CD4-positive, alpha-beta T cell treated with Interleukin-10 for 1 hour (primary cell): ENCODE data around the gene LRP1-AS.

ENCODE experiments used
- DNase-seq: peaks from one replicate; pipeline ENCODE4 v3.0.0-alpha.2; 2020

LRP1-AS gene

DNA sequence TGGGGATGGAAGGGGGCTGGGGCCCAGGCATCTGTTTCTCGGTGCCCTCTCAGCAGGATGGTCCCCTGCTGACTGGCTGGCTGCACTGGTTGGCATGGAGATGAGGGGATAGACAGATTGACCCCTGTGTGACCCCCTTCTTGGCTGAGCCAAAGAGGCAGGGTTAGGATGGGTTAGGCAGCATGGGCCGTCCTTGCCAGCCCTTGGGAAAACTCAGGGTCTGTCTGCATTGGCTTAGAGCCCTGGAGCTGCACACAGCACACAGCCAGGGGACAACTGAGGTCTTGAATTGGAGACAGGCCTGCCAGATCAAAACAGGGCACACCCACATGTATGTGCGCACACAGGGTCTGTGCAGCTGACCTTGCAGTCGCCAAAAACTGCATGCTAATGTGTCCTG, 11.2 kb upstream of the LRP1-AS start:
- no peak for DNase-seq

DNA sequence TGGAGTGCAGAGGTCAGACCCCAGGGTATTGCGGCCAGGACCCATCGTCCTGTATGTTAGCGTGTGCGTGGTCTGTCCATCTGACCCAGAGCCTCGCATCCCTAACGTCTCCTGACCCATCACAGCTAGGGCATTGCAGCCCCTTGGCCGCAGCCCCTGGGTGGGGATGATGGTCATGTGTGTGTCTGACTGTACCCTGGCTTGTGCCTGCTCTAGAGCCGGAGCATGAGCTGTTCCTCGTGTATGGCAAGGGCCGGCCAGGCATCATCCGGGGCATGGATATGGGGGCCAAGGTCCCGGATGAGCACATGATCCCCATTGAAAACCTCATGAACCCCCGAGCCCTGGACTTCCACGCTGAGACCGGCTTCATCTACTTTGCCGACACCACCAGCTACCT, 10.8 kb upstream of the LRP1-AS start:
- no peak for DNase-seq

DNA sequence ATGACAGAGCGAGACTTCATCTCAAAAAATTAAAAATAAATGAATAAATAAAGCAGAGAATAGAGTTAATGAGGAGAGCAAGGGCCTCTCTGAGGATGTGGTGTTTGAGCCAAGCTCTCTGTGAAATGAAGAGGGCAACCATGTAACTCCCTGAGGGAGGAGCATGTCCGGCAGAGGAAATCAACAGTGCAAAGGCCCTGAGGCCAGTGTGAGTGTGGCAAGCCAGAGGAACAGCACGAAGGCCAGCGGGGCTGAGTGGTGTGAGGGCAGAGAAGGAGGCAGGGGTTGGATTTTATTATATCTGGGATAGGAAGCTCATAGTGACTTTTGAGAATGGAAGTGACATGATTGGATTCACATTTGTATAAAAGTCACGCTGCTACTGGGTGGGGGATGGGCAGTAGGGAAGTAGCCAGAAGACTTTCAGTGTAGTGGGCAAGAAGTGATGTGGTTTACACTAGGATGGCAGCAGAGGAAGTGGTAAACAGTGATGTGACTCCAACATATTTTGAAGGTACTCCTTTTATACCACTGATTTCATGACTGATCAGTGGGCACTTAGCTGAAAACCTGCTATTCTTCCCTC, 10.3 kb upstream of the LRP1-AS start:
- peak; percentile 5 for DNase-seq

DNA sequence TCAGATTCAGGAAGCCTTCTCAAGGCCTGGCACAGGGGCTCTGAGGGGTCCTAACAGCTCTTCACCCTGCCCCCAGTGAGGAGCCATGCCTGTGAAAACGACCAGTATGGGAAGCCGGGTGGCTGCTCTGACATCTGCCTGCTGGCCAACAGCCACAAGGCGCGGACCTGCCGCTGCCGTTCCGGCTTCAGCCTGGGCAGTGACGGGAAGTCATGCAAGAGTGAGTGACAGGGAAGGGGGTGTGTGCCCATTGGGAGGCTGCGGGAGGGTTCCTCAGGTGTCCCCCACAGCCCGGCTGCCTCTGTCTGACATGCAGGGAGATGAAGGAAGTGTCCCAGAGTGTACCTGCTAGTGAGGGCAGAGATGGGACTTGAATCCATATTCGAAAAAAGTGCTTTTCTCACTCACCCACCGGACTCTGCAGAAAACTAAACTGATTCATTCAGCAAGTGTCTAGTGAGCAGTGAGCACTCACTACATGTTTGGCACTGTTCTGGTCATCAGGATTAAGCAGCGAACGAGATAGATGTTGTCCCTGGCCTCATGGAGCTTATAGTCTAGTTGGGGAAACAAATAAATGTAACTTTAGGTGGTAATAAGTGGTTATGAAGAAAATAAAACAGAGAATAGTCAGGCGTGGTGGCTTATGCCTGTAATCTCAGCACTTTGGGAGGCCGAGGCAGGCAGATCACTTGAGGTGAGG, 9.4 kb upstream of the LRP1-AS start:
- no peak for DNase-seq

DNA sequence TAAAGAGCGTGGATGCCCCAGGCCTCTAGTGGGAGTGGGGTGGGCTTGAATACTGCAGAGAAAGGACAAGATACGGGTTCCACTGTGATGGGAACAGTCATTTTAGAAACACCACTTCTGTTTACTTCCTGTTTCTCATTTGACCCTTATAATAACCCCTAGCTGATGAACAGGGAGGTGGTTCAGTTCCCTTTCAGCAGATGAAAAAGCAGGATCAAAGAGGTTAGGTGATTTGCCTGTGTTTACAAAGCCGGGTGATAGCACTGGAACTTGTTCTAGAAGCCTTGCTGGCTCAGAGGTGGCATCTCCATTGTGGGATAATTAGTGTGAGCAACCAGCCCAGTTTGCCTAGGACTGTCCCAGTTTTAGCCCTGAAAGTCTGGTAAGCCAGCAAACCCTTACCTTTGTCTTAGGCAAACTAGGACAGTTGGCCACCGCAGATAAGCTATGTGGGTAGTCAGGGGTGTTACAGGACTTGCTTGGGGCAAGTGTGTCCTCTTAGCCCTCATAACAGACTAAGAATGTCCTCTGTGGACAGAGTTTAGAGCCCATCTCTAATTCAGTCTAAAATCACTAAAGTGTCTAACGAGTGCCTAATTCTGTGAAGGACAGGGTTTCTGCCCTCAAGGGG, 7.5 kb upstream of the LRP1-AS start:
- DNase-seq = no peak

DNA sequence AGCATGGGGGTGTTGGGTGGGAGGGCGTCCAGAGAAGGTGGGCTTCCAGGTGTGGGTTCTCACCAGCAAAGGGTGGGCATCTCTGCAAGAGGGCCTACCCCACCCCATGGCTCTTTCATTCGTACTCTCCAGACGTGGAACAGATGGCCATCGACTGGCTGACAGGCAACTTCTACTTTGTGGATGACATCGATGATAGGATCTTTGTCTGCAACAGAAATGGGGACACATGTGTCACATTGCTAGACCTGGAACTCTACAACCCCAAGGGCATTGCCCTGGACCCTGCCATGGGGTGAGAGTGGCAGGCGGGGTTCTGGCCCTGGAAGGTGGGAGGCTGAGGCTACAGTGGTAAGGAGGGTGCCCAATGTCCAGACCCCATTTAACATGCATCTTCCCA, 6.7 kb upstream of the LRP1-AS start:
- no peak for DNase-seq

DNA sequence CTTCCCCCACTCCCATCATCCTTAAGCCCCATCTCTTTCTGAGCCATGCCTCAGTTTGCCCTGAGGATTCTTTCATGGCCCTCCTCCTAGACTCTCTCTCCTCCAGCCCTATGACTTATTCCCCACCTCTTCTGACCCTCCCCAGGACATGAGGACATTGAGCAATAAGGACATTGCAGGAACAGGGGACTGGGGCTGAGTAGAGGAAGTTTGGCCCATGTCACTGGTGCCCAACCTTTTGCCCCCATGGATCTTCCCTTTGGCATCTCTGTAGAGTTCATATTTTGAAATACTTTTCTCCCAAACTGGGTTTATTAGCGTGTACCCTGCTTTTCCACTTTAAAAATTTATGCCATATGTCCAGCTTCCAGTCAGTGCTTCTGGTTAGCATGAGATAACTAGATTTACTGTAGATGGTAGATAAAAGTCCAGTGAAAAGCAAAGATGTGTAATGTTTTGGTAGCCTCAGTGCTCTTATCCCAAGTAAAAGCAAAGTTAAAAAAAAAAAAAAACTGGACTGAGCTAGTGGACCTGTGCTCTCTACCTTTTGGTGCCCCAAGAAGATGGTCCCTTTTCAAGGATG, 6.1 kb upstream of the LRP1-AS start:
- no peak for DNase-seq

DNA sequence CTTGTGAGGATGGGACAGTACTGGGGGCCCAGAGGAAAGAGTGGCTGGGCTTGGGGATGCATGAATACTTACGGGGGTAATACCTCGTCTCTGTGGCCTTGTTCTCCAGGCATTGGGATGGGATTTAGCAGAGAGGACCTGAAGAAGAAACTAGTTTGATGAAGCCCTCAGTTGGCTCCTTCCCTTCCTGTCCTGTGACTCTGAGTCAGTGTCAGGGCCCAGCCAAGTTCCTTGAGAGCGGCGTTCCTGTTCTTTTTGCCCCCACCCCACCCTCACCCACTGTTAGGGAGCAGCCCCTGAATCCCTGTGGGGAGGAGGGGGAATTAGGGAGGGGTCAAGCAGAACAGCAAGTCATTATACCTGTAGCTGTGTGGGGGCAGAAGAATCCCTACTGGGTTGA, 5.2 kb upstream of the LRP1-AS start:
- no peak for DNase-seq

DNA sequence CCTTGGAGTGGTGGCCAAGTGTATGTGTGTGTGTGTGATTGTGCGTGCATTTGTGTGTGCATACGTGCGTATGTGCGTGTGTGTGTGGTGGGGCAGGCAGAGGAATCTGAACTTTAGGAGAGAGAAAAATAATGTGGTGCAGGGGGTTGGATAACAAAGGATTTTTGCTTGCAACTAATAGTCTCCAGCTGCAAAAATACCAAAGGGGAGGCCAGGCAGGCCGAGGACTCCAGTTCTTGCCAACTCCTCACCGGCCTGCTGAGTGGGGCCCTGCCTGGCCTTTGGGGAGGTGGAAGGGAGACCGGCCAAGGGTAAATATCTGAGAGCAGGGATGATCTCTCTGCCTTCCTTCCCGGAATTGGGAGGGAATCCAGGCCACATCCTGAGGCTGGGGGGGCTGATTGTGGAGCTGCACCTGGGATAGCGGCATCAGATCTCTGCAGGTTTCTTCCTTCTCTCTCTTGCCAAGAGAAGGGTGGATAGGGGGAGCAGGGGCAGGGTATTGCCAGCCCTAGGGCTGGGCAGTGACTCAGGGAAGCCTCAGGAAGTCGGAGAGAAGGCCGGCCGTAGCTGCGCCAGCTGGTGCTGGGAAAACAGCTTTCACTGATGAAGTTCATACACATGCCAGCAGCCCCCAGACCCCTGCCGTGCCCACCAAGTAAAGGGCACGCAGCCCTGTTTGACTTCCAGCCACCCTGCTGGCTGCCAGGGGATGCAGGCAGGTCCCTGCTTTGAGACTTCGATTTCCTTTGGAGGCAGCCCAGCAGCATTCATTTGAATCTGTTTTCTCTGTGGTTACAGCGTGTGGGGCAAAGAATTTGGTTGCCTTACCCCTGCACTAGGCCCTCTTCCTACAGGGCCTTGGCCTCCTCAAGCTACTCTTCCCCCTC, 4.6 kb upstream of the LRP1-AS start:
- DNase-seq = no peak

DNA sequence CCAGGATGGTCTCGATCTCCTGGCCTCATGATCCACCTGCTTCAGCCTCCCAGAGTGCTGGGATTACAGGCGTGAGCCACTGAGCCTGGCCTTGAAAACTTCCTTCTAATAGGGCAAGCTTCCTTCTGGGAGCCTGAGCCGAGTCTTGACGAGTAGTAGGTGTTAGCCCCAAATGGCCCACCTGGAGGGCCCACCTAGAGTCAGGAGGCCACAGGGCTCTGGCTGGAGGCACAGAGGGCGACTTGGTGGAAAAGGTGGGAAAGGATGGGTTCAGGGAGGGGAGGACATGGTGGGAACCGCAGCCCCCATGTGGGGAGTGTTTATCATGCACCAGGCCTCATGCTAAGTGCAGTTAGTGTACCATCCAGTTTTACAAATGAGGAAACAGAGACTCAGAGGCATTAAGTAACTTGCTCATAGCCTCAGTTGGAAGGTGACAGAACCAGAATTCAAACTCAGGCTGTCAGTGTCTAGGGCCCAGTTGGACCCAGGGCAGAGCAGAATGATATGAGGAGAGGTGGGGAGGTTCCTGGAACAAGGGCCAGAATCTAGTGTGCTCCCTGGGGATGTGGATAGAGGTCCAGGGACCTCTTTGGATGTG, 3.1 kb upstream of the LRP1-AS start:
- no peak for DNase-seq

DNA sequence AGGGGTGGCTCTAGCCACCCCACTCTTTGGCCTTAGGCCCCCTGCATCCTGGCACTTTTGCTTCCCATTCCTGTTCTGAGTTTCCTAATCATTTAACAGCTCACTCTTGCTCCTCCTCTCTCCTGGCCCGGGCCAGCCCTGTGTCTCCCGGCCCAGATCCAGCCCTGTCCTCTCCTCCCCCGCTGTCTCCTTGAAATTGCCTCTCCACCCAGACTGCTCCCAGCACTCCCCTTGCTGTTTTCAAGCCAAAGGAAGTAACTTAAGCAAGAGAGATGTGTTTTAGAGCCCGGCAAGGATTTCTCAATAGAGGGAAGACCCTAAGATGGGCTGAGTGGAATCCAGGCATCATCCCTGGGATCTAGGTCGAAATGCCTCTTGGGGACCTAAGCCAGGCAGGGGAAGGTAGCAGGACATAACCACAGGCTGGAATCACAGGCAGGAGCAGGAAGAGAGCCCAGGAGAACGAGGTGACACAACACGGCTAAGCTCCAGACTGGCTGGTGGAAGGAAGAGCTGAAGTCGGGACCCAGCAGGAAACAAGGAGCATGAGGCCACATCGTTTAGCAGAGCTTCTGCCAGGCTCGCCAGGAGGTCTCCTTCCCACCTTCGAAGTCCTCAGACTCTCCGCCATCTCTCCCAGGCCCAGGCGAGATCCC, 2.0 kb upstream of the LRP1-AS start:
- no peak for DNase-seq

DNA sequence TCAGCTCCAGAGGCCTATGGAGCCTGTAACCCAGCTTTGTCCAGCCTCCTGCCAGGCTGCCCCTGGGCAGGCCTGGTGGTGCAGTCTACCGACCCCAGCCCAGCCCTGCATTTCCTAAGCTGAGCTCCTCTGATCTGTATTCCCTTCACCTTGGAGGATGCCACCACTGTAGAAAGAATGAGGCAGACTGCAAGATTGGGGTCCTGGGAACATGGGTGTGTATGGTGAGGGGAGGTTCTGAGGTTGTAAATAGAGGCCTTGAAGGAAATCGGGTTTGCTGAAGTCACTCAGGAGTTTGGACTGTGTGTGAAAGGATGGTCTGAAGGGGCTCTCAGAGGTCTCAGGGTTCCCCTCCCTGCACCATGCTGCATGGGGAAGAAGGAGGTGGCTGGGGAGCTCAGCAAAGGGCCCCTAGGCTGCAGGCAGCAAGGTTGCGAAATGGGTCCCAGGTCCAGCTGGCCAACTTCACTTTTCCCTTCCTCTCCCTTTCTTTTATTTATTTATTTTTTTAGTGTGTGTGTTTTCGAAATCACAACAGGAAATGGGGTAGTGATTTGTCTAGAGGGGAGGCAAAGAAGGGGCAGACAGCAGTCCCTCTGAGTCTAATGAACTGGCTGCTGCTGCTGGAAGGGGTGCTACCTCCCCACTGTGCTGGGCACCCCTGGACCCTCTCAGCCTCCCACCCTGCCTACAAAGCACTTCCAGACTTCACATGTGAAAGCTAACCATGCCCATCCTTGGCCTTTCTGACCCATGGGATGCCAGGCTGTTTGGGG, 1.2 kb upstream of the LRP1-AS start:
- no peak for DNase-seq

DNA sequence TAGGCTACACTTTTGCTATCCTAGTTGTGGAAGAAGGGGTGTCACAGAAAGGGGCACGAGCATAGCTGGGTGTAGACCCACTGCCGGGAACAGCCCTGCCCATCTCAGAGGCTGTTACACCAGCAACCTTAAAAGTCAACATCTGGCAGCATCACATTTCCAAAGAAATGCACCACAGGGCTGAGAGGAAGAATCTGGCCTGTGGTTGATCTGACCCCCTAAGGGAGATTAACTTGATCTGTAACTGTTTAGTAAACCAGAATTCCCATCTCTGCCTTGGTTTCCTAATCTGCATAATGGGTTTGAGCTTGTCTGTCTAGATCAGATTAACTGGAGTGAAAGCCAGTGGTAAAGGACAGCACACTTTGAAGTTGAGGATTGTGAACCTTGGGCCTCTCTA, 1.3 kb downstream of the LRP1-AS start:
- DNase-seq = no peak

DNA sequence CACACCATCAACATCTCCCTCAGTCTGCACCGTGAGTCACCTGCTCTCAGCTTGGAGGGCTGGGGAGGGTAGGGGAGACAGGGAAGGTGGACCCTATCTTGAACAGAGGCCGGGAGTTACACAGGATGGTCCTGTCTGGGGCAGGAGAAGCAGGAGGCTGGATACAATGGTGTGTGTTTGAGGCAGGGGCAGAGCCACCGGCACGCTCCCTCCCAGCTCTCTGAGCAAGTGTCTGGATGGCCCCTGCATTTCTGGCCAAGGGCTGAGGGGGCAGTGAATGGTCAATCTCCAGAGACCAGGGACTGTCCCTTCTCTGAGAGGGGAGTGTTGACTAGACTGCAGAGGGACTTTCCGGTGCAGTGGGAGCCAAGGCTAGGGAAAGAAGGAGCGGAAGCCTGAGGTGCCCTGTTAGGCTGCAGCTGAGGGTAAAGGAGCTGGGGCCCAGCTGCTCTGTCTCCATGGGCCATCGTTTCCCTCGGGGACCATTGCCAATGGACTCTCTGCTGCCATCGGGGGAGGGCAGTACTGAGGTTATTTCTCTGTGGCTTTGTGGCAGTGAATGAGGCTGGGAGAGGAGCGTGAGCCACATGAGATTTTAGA, 1.9 kb downstream of the LRP1-AS start:
- no peak for DNase-seq

DNA sequence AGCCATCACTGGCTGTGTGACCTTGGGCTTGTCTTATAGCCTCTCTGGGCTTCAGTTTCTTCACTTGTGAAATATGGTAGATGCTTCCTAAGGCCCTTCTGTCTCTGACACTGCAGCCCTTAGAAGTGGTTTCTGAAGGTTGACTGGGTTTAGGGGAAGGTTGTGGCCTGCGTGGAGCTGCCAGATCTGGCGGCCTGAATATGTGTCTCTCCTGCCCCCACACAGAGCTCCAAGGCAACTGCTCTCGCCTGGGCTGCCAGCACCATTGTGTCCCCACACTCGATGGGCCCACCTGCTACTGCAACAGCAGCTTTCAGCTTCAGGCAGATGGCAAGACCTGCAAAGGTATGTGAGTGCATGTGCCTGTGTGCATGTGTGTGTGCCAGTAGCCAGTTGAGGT, 4.0 kb downstream of the LRP1-AS start:
- no peak for DNase-seq

DNA sequence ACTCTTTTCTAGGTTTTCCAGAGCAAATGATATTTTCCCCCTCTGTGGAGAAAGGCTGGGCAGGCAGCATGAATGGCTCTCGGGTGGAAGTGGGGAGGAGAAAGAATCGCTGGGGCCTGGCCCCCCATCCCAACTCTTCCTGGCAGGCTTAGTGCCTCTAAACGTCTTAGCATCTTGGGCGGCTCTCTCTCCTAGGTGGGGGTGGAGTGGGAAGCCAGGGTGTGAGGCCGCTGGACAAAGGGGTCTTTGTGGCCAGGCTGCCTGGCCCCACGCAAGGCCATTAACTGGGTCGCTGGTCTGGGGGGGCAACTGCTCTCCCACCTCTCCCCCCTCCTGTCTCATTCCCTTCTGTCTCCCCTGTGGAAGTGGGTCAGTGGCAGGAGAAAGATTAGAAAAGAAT, 4.7 kb downstream of the LRP1-AS start:
- no peak for DNase-seq

DNA sequence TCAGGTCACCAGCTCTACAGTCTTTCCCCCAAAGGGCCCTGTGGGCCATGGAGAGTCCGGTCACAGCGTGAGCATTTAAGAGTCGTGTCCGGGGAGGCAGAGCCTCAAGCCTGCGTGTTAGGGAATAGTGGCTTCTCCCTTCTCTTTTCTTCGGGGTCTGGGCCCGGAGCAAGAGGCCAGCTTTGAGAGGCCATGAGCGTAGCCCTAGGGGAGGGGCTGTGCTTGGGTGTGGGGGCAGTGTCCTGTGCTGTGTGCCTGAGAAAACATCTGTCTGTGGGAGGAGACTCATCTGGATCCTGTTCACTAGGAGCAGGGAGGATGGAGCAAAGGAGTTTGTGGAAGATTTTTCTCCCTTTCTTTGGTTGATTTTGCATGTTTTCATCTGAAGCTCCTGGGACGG, 5.3 kb downstream of the LRP1-AS start:
- no peak for DNase-seq

DNA sequence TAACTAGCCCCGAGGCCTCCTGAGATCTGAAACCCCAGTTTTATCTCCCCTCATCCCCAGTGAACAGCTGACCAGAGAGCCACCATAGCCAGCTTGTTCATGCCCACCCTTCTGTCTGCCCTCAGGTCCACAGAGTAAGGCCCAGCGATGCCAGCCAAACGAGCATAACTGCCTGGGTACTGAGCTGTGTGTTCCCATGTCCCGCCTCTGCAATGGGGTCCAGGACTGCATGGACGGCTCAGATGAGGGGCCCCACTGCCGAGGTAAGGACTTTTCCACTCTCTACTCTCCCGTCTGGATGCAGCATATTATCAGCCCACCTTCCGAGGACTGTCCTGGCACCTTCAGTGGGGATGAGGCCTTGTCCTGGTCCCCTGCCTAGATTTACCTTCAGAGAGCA, 6.2 kb downstream of the LRP1-AS start:
- DNase-seq = no peak

DNA sequence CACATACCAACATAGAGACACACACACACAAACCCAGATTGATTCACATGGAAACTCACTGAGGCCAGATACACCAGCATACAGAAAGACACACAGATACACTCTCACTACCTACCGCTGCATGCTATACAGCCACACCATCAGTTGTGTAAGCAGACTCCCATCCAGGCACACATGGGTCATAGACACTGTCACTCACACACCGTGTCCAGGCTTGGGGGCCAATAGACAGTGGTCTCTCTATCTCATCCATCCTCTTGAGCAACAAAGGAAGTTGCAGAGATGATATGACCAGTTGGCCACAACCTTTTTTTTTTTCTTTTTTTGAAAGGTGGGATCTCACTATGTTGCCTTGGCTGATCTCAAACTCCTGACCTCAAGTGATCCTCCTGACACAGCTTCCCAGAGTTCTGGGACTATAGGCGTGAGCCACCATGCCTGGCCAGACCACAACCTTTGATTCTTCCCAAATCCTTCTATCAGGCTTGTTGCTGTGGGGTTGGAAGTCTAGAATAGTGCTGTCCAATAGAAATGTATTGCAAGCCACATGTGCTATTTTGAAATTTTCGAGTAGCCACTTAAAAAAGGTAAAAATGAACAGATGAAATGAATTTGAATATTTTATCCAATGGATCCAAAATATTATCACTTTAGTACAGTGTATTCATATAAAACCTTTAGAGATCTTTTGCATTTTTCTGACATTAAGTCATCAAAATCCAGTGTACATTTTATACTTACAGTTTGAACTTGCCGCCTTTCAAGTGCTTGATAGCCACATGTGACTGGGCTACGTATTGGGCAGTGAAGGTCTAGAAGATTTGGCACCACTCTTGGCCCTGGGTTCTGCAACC, 7.4 kb downstream of the LRP1-AS start:
- no peak for DNase-seq
